GM12878 (cell line): ENCODE data around the gene CDC16. TPM values are rescaled to one million over a fixed set of nuclear protein-coding genes. Genes with fewer than 3 reads are reported as not detected.

Experiments
- BACH1 ChIP-seq: fragments of 450-650 bp; IDR thresholded peaks from 2 replicates; pipeline ENCODE4 v1.6.1; 2017; ENCODE audit warnings: mild to moderate bottlenecking, borderline replicate concordance
- BCL11A ChIP-seq: IDR thresholded peaks from 2 replicates; pipeline ENCODE4 v1.6.1; 2011; ENCODE audit warnings: low read depth, low read length
- CBX3 ChIP-seq: fragments of 200-600 bp; sonication (generic); IDR thresholded peaks from 2 replicates; pipeline ENCODE4 v1.6.1; 2016; ENCODE audit warnings: low read depth, borderline replicate concordance
- CHD1 ChIP-seq: IDR thresholded peaks from 2 replicates; pipeline ENCODE4 v1.6.1; 2012; ENCODE audit warnings: low read depth, low read length, improper control_type of control experiment
- CHD2 ChIP-seq: IDR thresholded peaks from 2 replicates; pipeline ENCODE4 v1.6.1; 2011; ENCODE audit warnings: low read depth, low read length, improper control_type of control experiment, borderline replicate concordance
- CREM ChIP-seq: IDR thresholded peaks from 2 replicates; pipeline ENCODE4 v1.6.1; 2014; ENCODE audit warnings: antibody characterized with exemption, low read depth
- E4F1 ChIP-seq: fragments of 450-650 bp; IDR thresholded peaks from 2 replicates; pipeline ENCODE4 v1.6.1; 2018; ENCODE audit warnings: borderline replicate concordance, mild to moderate bottlenecking; ENCODE audit not compliant: partially characterized antibody
- EP300 ChIP-seq, 2 experiments: fragments of 150-350 bp in 1 of 2; IDR thresholded peaks; 2 replicates each; pipeline ENCODE4 v1.6.1; 2011 to 2012; ENCODE audit warnings: low read depth in 2 of 2, low read length in 2 of 2, borderline replicate concordance in 1 of 2, improper control_type of control experiment in 1 of 2, inconsistent platforms in 1 of 2; ENCODE audit not compliant: control insufficient read depth in 1 of 2
- FOXM1 ChIP-seq: IDR thresholded peaks from 2 replicates; pipeline ENCODE4 v1.6.1; 2012; ENCODE audit warnings: low read depth, mild to moderate bottlenecking, inconsistent platforms, low read length, moderate library complexity
- GATAD2B ChIP-seq: fragments of 450-650 bp; conservative IDR thresholded peaks from 2 replicates; pipeline ENCODE4 v1.6.1; 2017; ENCODE audit warnings: low read depth, mild to moderate bottlenecking, moderate library complexity
- MTA3 ChIP-seq: IDR thresholded peaks from 2 replicates; pipeline ENCODE4 v1.6.1; 2012; ENCODE audit warnings: low read length, inconsistent platforms, borderline replicate concordance
- NBN ChIP-seq: fragments of 450-650 bp; IDR thresholded peaks from 2 replicates; pipeline ENCODE4 v1.6.1; 2016
- NR2C1 ChIP-seq: fragments of 450-650 bp; IDR thresholded peaks from 2 replicates; pipeline ENCODE4 v1.6.1; 2017; ENCODE audit warnings: antibody characterized with exemption, mild to moderate bottlenecking, moderate library complexity
- RELB ChIP-seq: fragments of 450-650 bp; IDR thresholded peaks from 2 replicates; pipeline ENCODE4 v1.6.1; 2017; ENCODE audit warnings: low read depth, mild to moderate bottlenecking, moderate library complexity
- SPI1 ChIP-seq: IDR thresholded peaks from 2 replicates; pipeline ENCODE4 v1.6.1; 2011; ENCODE audit warnings: low read depth, mild to moderate bottlenecking, low read length, moderate library complexity, borderline replicate concordance; ENCODE audit not compliant: insufficient read depth
- SUZ12 ChIP-seq: fragments of 200-600 bp; sonication (generic); IDR thresholded peaks from one replicate; pipeline ENCODE4 v1.6.1; 2018; ENCODE audit warnings: antibody characterized with exemption, mild to moderate bottlenecking; ENCODE audit not compliant: unreplicated experiment
- TCF3 ChIP-seq: IDR thresholded peaks from 2 replicates; pipeline ENCODE4 v1.6.1; 2012; ENCODE audit warnings: low read depth, mild to moderate bottlenecking, low read length, borderline replicate concordance; ENCODE audit not compliant: insufficient read depth
- ZNF687 ChIP-seq: fragments of 450-650 bp; IDR thresholded peaks from 2 replicates; pipeline ENCODE4 v1.6.1; 2017; ENCODE audit warnings: mild to moderate bottlenecking, moderate library complexity
- polyA plus RNA-seq, 11 experiments: library from polyadenylated mRNA; depleted of rRNA in 4 of 11; unstranded in 6 of 11; stranded (reverse) in 5 of 11; fragments of >200 nt; fragmentation: Nextera tagmentation in 4 of 11; fragmentation: Illumina TruSeq in 1 of 11; extraction: Ambion mirVana in 4 of 11; extraction: Trizol in 1 of 11; gene quantifications; 1 replicate in 1 of 11; 2 replicates in 10 of 11; pipeline versions ENCODE4 v1.2.1 to v1.2.3, GENCODE V29; 2011 to 2016; ENCODE audit warnings: inconsistent platforms in 2 of 11, missing spikeins in 2 of 11, low read depth in 1 of 11
- total RNA-seq, 4 experiments: library from RNA; depleted of rRNA in 3 of 4; stranded (reverse); fragments of >200 nt in 3 of 4; fragmentation: Illumina TruSeq in 1 of 4; extraction: Trizol in 1 of 4; gene quantifications; 2 replicates each; pipeline versions ENCODE4 v1.2.1 to v1.2.3, GENCODE V29; 2013 to 2021

CDC16 gene
- total and polyA plus RNA-seq, 10 of the 15 experiments (the other 5 are each of a cell fraction or from before 2014, with no cell fraction given) = 15.4 to 92.9 (median 31.4) TPM

GRCh38 chr13:114281351-114282040 is 46.8 kb downstream of the CDC16 start, which contains the start of gene UPF3A (continued):
- TF ChIP-seq FOXM1 (no peak), SPI1 (no peak), BACH1 (peak; percentile 72), CREM (no peak), E4F1 (no peak), TCF3 (peak; percentile 76; the same call in 1 of the 2 replicates), CHD1 (no peak), EP300 (IDR thresholded peaks at IDR 0.05; ENCODE audit: borderline replicate concordance in 1 of 2, control insufficient read depth in 1 of 2, low read depth in 2 of 2, low read length in 2 of 2) (0 out of 4 replicates have a peak, but pooled peaks of 1 of the 2 experiments have one; percentile 17), SUZ12 (no peak), RELB (no peak), NR2C1 (peak; percentile 90), GATAD2B (peak; percentile 95), CBX3 (no peak), NBN (no peak), CHD2 (peak; percentile 97), ZNF687 (peak; percentile 51; the same call in 1 of the 2 replicates), MTA3 (no peak), BCL11A (no peak)
